Measurements from ENCODE around the gene ERGIC1. TPM values are rescaled to one million over a fixed set of nuclear protein-coding genes. Genes with fewer than 3 reads are reported as not detected.

The ERGIC1 gene
- total and polyA plus RNA-seq, 2 of the 13 experiments (the other 11 are each of a cell fraction or from before 2014, with no cell fraction given) = 78.5 to 184 TPM

DNA sequence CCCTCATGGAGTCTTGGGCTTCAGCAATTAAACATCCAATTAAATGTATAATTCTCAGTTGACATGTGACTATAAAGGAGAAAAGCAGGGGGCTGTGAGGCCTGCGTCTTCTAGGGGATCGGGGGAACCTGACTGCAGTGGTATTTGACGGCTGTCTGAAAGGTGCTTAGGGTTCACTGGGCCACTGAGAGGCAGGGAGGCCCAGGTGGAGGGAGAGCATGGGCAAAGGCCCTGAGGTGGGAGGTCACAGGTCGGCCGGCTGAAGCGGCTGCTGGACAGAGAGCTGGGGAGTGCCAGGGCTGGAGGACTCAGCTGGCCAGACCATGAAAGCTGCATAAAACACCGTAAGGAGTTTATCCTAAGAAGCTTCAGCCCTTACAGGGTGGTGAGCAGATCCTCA lies 23.9 kb downstream of the ERGIC1 start (continued):
- TF ChIP-seq ZNF552 (CRISPR knock-in tag; IDR thresholded peaks at IDR 0.05; ENCODE audit: borderline replicate concordance) = no peak
- TF ChIP-seq, protein P1, sequence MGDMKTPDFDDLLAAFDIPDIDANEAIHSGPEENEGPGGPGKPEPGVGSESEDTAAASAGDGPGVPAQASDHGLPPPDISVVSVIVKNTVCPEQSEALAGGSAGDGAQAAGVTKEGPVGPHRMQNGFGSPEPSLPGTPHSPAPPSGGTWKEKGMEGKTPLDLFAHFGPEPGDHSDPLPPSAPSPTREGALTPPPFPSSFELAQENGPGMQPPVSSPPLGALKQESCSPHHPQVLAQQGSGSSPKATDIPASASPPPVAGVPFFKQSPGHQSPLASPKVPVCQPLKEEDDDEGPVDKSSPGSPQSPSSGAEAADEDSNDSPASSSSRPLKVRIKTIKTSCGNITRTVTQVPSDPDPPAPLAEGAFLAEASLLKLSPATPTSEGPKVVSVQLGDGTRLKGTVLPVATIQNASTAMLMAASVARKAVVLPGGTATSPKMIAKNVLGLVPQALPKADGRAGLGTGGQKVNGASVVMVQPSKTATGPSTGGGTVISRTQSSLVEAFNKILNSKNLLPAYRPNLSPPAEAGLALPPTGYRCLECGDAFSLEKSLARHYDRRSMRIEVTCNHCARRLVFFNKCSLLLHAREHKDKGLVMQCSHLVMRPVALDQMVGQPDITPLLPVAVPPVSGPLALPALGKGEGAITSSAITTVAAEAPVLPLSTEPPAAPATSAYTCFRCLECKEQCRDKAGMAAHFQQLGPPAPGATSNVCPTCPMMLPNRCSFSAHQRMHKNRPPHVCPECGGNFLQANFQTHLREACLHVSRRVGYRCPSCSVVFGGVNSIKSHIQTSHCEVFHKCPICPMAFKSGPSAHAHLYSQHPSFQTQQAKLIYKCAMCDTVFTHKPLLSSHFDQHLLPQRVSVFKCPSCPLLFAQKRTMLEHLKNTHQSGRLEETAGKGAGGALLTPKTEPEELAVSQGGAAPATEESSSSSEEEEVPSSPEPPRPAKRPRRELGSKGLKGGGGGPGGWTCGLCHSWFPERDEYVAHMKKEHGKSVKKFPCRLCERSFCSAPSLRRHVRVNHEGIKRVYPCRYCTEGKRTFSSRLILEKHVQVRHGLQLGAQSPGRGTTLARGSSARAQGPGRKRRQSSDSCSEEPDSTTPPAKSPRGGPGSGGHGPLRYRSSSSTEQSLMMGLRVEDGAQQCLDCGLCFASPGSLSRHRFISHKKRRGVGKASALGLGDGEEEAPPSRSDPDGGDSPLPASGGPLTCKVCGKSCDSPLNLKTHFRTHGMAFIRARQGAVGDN (CRISPR knock-in tag; IDR thresholded peaks at IDR 0.05) = peak; percentile 42; the same call in 1 of the 2 replicates
- TF ChIP-seq SRSF1 (optimal IDR thresholded peaks at IDR 0.05; ENCODE audit: low read depth, low read length) = no peak
- peak; percentile 86 for TF ChIP-seq ZMYM3 (CRISPR knock-in tag; IDR thresholded peaks at IDR 0.05)
- TF ChIP-seq, protein P2, sequence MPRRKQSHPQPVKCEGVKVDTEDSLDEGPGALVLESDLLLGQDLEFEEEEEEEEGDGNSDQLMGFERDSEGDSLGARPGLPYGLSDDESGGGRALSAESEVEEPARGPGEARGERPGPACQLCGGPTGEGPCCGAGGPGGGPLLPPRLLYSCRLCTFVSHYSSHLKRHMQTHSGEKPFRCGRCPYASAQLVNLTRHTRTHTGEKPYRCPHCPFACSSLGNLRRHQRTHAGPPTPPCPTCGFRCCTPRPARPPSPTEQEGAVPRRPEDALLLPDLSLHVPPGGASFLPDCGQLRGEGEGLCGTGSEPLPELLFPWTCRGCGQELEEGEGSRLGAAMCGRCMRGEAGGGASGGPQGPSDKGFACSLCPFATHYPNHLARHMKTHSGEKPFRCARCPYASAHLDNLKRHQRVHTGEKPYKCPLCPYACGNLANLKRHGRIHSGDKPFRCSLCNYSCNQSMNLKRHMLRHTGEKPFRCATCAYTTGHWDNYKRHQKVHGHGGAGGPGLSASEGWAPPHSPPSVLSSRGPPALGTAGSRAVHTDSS (CRISPR knock-in tag; conservative IDR thresholded peaks at IDR 0.05) = no peak
- TF ChIP-seq, protein P3, sequence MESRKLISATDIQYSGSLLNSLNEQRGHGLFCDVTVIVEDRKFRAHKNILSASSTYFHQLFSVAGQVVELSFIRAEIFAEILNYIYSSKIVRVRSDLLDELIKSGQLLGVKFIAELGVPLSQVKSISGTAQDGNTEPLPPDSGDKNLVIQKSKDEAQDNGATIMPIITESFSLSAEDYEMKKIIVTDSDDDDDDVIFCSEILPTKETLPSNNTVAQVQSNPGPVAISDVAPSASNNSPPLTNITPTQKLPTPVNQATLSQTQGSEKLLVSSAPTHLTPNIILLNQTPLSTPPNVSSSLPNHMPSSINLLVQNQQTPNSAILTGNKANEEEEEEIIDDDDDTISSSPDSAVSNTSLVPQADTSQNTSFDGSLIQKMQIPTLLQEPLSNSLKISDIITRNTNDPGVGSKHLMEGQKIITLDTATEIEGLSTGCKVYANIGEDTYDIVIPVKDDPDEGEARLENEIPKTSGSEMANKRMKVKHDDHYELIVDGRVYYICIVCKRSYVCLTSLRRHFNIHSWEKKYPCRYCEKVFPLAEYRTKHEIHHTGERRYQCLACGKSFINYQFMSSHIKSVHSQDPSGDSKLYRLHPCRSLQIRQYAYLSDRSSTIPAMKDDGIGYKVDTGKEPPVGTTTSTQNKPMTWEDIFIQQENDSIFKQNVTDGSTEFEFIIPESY (CRISPR knock-in tag; IDR thresholded peaks at IDR 0.05) = no peak
- no peak for TF ChIP-seq NR2F6 (IDR thresholded peaks at IDR 0.05)
- 0 out of 2 replicates have a peak, but pooled peaks have one; percentile 32 for TF ChIP-seq NR2F6 (CRISPR knock-in tag; IDR thresholded peaks at IDR 0.05)
- TF ChIP-seq ZNF256 (CRISPR knock-in tag; conservative IDR thresholded peaks at IDR 0.05) = no peak
- TF ChIP-seq, protein P4, sequence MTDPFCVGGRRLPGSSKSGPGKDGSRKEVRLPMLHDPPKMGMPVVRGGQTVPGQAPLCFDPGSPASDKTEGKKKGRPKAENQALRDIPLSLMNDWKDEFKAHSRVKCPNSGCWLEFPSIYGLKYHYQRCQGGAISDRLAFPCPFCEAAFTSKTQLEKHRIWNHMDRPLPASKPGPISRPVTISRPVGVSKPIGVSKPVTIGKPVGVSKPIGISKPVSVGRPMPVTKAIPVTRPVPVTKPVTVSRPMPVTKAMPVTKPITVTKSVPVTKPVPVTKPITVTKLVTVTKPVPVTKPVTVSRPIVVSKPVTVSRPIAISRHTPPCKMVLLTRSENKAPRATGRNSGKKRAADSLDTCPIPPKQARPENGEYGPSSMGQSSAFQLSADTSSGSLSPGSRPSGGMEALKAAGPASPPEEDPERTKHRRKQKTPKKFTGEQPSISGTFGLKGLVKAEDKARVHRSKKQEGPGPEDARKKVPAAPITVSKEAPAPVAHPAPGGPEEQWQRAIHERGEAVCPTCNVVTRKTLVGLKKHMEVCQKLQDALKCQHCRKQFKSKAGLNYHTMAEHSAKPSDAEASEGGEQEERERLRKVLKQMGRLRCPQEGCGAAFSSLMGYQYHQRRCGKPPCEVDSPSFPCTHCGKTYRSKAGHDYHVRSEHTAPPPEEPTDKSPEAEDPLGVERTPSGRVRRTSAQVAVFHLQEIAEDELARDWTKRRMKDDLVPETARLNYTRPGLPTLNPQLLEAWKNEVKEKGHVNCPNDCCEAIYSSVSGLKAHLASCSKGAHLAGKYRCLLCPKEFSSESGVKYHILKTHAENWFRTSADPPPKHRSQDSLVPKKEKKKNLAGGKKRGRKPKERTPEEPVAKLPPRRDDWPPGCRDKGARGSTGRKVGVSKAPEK (CRISPR knock-in tag; IDR thresholded peaks at IDR 0.05; ENCODE audit: borderline replicate concordance) = no peak
- TF ChIP-seq GFI1 (CRISPR knock-in tag; IDR thresholded peaks at IDR 0.05; ENCODE audit: borderline replicate concordance) = no peak
- TF ChIP-seq, protein P5, sequence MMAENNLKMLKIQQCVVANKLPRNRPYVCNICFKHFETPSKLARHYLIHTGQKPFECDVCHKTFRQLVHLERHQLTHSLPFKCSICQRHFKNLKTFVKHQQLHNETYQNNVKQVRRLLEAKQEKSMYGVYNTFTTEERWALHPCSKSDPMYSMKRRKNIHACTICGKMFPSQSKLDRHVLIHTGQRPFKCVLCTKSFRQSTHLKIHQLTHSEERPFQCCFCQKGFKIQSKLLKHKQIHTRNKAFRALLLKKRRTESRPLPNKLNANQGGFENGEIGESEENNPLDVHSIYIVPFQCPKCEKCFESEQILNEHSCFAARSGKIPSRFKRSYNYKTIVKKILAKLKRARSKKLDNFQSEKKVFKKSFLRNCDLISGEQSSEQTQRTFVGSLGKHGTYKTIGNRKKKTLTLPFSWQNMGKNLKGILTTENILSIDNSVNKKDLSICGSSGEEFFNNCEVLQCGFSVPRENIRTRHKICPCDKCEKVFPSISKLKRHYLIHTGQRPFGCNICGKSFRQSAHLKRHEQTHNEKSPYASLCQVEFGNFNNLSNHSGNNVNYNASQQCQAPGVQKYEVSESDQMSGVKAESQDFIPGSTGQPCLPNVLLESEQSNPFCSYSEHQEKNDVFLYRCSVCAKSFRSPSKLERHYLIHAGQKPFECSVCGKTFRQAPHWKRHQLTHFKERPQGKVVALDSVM (CRISPR knock-in tag; IDR thresholded peaks at IDR 0.05) = peak; percentile 97
- TF ChIP-seq CEBPB (IDR thresholded peaks at IDR 0.05; ENCODE audit: borderline replicate concordance, low read depth, low read length) = no peak
- TF ChIP-seq, protein P6, sequence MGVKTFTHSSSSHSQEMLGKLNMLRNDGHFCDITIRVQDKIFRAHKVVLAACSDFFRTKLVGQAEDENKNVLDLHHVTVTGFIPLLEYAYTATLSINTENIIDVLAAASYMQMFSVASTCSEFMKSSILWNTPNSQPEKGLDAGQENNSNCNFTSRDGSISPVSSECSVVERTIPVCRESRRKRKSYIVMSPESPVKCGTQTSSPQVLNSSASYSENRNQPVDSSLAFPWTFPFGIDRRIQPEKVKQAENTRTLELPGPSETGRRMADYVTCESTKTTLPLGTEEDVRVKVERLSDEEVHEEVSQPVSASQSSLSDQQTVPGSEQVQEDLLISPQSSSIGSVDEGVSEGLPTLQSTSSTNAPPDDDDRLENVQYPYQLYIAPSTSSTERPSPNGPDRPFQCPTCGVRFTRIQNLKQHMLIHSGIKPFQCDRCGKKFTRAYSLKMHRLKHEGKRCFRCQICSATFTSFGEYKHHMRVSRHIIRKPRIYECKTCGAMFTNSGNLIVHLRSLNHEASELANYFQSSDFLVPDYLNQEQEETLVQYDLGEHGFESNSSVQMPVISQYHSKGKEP (CRISPR knock-in tag; IDR thresholded peaks at IDR 0.05) = no peak
- no peak for TF ChIP-seq ZNF205 (CRISPR knock-in tag; IDR thresholded peaks at IDR 0.05)
